NCI-H345 treated with DMSO at 0.1 percent for 48 hours (cell line): Measurements from ENCODE around the gene ARHGAP24.
A peak's percentile ranks its signal among the peaks of the same experiment; 100 is the strongest.
"Not testable (repeated sequence)": the region's sequence is repeated elsewhere in the genome, so short reads cannot be mapped to it uniquely, and the experiment has no call there.

Experiments
- DNase-seq: peaks from one replicate; lab custom pipeline; 2025; ENCODE audit not compliant: unreplicated experiment; lab: John Stamatoyannopoulos, UW

Gene ARHGAP24

GRCh38 chr4:85940151-85940550, 465.2 kb downstream of the ARHGAP24 start:
- no peak for DNase-seq

- no peak for DNase-seq
Observed at GRCh38 chr4:85942107-85942506, 467.2 kb downstream of the ARHGAP24 start.

- DNase-seq: no peak
Observed at GRCh38 chr4:85946821-85947220, 471.9 kb downstream of the ARHGAP24 start.

GRCh38 chr4:85951099-85951498, 476.1 kb downstream of the ARHGAP24 start:
- no peak for DNase-seq

GRCh38 chr4:85952528-85952927, 477.6 kb downstream of the ARHGAP24 start:
- DNase-seq: no peak

GRCh38 chr4:85952972-85953650, 478.2 kb downstream of the ARHGAP24 start:
- no peak for DNase-seq

- no peak for DNase-seq
Observed at GRCh38 chr4:85953651-85954018, 478.7 kb downstream of the ARHGAP24 start.

- no peak for DNase-seq
Observed at GRCh38 chr4:85955620-85956292, 480.8 kb downstream of the ARHGAP24 start.

- no peak for DNase-seq
Observed at GRCh38 chr4:85956293-85956945, 481.5 kb downstream of the ARHGAP24 start.

- no peak for DNase-seq
Observed at GRCh38 chr4:85961887-85962286, 486.9 kb downstream of the ARHGAP24 start.

GRCh38 chr4:85963231-85963630, 488.3 kb downstream of the ARHGAP24 start:
- no peak for DNase-seq

- DNase-seq: no peak
Observed at GRCh38 chr4:85964298-85964697, 489.3 kb downstream of the ARHGAP24 start.

GRCh38 chr4:85965017-85965416, 490.1 kb downstream of the ARHGAP24 start:
- not testable (repeated sequence) for DNase-seq

- DNase-seq: no peak
Observed at GRCh38 chr4:85965529-85965928, 490.6 kb downstream of the ARHGAP24 start.

- DNase-seq: no peak
Observed at GRCh38 chr4:85966373-85966772, 491.4 kb downstream of the ARHGAP24 start.

GRCh38 chr4:85967872-85968271, 492.9 kb downstream of the ARHGAP24 start:
- no peak for DNase-seq

- DNase-seq: peak; percentile 14
Observed at GRCh38 chr4:85968945-85969819, 494.2 kb downstream of the ARHGAP24 start.

GRCh38 chr4:85970535-85970934, 495.6 kb downstream of the ARHGAP24 start:
- no peak for DNase-seq

- no peak for DNase-seq
Observed at GRCh38 chr4:85979276-85979675, 504.3 kb downstream of the ARHGAP24 start.

GRCh38 chr4:85986266-85986665, 511.3 kb downstream of the ARHGAP24 start:
- DNase-seq: no peak

- no peak for DNase-seq
Observed at GRCh38 chr4:85993641-85994040, 518.7 kb downstream of the ARHGAP24 start.
